HG02759 (cell line): ENCODE data around the gene LTB4R.

ENCODE experiments used
- ATAC-seq: cut with Tn5 transposase; IDR thresholded peaks from one replicate; pipeline ENCODE4 v1.9.1; 2021; ENCODE audit warnings: mild to moderate bottlenecking, moderate library complexity; ENCODE audit not compliant: unreplicated experiment

Gene LTB4R

DNA sequence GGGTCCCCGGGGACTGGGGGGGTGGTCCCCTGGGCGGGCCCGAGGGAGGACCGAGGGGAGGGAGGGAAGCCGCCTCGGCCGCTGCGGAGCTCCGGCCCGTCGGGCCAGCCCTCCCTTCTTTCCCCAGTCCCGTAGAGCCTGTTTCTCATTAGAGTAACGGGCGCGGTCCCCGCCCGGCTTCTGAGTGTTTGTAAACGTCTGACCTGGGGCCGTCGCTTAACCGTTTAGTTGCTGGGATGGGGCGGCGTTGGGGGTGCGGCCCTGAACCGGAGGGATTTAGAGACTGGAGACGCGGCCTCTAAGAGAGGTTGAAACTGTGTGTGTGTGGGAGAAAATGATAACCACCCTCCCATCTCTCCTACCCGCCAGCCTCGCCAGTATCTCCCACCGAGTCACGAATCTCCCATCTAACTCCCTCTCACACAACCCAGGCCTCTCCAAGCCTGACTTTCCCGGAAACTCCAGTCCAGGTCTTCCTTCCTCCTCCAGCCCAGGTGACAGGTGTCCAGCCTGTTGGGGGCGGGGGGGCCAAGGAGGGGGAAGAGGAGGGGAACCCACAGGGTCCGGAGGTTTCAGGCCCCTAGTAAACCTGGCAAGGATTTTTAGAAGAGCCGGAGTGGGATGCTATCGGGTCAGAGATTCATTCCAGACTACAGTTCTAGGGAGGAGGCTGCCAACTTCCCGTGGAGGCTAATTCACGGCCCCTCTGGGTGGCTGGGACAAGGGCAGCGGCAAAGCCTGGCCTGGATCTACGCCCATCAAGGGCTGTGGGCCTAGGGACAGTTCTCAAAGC, 55.6 kb downstream of the LTB4R start:
- peak; percentile 67 for ATAC-seq
